HuH-7.5 (cell line): ENCODE measurements around the gene REEP3.

Experiments used
- DNase-seq: peaks from one replicate; pipeline ENCODE4 v3.0.0; 2011; ENCODE audit warnings: low spot score

REEP3 gene

DNA sequence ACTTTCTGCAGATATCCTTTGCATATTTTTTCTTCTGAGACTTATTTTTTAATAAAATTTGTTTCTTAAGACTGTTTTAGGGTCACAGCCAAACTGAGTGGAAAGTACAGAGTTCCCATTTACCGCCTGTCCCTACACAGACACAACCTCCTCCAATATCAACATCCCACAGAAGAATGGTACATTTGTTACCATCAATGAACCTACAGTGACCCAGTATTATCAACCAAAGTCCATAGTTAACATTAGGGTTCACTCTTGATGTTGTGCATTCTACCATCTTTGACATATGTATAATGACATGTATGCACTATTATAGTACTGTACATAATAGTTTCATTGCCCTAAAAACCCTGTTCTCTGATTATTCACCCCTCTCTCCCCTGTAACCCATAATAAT, 14.6 kb upstream of the REEP3 start:
- DNase-seq: no peak

DNA sequence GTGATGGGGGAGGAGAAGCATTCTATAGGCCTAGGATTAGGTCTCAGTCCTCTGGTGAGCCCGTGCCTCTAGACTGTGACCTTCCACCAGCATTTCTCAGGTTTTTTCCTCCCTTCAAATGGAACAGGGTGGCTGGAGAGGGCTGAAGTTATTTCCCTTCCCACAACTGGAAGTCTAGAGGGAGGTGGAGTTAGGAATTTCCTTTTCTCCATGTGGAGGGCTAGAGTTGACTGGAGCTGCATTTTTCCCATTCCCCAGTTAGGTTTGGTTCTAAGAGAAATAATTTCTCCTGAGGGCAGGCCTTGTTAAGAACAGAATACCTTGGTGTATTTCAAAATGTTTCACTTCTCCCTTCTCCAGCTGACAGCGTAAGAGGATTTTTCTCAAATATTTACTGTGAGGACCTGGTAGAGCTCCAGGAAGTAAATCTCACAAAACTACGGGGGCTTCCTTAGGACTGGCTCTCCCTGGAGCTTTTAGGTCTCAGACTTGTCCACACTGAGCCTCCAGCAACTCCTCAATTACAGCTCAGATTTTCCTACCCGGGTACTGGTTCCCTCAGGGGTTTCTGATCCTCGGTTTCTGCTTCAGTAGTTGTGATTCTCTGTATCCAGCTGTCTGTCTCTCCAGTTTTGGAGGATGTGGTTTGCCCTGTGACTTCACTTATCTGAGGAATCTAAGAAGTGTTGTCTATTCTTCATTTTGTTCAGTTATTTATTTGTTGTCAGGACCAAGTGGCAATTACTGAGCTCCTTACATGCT, 6.0 kb upstream of the REEP3 start:
- DNase-seq: no peak

DNA sequence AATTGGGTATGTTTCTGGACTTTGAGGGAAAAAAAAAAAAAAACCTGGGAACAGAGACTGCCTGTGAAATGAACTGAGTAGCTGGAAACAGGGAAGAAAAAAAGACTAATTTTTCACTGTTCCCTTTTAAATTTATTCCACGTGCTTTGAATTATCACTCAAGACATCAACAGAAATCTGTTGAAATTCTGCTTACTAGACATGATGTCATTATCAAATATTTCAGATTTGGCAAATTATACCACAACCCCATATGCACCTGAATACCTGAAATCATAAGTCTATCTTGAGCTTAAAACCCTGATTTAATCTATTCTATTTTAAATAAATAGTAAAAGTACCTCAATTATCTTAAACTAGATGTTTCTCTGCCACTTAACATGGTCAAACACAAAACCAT, 5.0 kb upstream of the REEP3 start:
- DNase-seq: no peak

DNA sequence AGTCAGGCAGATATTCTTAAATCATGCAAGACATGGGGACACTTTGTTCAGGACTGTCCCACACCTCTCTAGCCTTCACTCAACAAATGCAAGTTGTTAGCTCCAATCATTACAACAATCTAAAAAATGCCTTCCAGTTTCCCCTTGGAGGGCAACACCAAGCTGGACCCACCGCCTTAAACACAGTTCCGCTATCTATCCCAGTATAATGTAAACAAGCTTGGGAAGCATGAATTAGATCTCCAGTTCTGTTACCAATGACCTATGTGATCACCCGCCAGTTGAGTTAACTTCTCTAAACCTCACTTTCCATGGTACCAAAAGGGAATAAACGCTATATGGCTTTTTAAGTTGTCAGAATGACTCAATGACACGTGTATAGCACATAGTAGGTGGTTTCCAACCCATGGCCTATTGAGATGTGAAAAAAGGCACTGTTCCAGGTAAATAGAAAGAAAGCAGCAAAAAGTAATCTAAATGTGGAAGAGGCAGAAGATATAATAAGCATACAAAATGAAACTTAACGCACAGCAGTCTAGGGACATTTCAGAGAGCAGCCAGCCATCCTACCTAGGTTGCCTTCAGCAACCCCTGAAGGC, 2.4 kb upstream of the REEP3 start:
- no peak for DNase-seq

DNA sequence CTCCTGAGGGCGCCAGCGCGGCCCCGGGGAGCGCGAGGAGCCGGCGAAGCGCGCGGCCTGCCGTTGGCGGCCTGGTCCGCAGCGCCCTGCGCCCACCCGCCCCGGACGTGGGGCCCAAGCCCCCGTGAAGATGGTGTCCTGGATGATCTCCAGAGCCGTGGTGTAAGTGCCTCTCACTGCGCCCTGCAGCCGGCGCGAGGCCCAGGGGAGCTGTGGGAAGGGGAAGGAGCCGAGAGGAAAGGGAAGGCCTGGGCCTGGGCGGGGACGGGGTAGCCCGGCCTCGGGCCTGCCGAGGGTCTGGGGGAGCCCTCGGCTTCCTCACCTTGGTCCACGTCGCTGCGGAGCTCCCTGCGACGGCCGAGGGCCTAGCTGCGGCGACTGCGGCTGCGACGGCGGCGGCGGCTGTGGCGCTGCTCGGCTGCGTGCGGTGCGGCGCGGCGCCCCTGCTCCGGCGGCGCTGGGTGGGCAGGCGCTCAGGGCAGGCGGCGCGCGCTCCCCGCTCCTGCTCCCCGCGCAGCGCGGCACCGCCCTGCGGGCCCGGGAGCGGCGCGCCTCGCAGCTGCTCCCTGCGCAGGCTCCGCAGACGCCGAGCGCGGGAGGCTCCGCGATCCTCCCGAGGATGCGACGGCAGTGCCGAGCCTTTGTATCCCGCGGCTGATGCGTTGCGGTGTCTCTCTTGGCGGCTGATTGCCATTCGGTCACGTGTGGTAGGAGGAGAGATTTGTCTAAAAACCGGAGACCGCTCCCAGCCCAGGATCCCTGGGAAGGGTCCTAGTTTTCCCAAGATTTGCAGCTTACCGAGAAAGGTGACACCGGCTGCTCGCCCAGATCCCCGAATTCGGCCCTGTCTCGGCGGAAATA, 445 bp downstream of the REEP3 start:
- peak; percentile 47 for DNase-seq

DNA sequence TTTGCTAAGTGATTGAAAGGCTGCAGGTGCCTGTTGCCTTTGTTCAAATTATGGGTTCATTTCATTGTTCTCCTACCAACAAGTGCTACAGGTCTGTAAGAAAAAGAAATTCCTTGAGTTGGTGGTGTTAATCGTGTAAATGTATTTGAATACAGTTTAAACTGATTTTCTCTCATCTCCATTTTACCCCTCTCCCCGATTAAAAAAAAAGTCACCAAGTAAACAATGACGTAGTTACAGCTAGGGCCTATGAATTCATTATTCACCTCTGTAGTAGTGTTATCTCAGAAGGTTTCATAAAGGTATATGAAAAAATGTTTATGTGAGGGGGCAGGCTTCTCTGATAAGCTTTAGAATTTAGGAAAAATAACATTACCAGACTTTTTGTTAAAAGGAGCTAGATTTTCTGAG, 1.1 kb downstream of the REEP3 start:
- no peak for DNase-seq

DNA sequence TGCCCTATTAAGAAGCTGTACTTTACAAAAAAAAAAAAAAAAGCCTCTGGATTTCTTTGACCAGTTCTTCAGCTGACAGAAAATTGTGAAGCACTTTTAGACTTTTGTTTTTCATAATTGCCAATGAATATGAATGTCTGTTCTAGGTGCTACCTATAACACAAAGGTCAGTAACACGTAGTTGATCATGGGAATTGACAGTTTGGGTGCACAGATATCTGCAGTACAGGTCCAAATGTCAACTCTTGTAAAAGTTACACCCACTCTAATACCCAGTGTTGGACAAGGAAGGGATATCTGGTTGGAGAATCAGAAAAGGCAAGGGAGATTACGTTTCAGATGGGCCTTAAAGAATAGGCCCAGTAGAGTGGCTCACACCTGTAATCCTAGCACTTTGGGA, 1.8 kb downstream of the REEP3 start:
- no peak for DNase-seq

DNA sequence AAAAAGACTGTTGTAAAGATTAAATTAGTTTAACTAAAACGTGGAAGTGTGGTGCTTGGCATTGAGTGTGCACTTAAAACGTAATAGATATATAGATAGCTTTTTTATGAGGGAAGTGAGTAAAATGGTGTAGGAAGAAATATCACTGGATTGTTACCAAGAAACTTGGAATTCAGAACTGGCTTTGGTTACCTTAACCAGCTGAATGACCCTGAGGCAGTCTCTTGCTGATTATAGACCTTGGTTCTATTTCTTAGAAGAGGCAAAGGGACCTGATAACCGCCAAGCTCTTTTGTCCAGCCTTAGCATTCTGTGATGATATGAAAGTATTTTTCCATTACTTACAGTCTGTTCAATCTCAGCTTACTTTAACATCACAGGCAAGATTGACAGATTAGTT, 3.8 kb downstream of the REEP3 start:
- no peak for DNase-seq

DNA sequence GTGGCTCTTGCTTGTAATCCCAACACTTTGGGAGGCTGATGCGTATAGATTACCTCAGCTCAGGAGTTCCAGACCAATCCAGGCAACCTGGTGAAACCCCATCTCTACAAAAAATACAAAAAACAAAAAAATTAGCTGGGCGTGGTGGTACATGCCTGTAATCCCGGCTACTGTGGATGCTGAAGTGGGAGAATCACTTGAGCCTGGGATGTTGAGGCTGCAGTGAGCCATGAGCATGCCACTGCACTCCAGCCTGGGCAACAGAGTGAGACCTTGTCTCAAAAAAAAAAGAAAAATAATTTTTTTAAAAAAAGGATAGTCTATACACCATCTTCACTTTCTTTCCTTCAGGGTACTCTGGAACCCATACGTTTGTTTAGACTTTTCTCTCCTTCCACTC, 6.2 kb downstream of the REEP3 start:
- DNase-seq: no peak

DNA sequence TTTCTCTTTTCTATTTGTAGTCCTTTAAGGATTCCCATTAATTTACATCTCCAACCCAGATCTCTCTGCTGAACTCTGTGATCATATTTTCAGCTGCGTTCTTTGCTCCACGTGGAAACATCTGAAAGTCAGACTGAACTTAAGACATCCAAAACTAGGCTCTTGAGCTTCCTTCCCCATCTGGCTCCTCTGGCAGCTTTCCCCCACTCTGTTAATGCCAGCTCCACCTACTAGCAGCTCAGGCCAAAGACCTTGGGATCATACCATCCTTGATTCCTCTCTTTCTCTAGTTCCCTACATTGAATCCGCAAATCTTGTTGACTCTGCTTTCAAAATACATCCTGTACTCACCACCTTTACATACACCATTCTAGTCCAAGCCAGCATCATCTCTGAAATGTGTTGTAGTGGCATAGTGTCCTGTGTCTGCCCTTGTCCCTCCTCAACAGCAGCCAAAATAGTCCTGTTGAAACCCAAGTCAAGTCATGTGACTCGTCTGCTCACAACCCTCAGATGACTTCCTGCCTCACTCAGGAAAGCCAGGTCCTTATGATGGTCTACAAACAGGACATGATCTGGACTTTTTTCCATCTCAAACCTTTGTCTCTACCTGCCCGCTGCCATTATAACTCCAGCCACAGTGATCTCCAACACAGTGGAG, 7.0 kb downstream of the REEP3 start:
- DNase-seq: no peak

DNA sequence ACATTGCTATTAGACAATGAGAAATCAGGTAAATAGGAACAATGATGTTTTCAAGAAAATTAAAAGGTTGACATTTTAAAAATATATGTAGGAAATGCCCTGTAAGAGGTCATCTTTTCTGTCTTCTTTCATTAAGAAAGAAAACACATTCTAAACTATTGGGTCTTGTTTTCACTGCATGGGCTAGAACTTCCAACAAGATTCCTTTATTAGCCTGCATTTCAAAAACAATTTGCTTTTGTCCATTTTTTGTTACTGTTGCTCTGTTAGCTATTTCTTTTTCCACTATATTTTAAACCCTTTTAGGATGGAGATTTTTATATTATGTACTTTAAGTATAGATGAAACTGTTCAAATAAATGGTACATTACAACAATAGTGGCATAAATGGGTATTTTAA, 9.2 kb downstream of the REEP3 start:
- DNase-seq: no peak

DNA sequence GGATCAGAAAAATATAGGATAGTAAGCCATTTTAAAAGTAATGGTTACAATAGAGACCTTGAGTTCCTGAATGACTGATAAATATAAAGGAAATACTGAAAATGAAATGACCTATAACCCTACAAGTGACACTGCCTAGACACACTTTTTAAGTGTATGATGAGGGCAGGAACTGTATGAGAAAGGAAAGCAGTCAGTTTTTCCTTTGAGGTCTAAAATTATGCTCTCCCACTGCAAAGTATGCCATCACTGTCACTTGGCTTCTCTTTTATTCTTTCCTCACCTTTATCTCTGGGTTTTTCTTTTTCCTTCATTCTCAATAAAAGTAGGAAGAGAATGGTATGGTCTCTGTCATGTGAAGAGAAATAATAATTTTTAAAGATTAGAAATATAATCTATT, 13.5 kb downstream of the REEP3 start:
- no peak for DNase-seq

DNA sequence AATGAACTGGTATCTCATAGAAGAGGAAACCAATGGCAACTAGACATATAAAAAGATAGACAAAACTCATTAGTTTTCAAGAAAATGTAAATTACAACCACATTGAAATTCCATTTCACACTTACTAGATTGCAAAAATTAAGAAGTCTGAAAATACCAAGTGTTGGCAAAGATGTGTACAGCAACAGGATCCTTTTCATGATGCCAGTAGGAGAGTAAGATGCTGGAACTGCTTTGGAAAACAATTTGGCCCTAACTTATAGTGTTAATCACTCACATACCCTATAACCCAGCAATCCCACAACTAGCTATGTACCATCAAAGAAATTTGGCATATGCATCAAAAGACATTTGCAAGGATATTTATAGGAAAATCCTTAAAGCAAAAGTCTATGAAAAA, 15.5 kb downstream of the REEP3 start:
- no peak for DNase-seq

DNA sequence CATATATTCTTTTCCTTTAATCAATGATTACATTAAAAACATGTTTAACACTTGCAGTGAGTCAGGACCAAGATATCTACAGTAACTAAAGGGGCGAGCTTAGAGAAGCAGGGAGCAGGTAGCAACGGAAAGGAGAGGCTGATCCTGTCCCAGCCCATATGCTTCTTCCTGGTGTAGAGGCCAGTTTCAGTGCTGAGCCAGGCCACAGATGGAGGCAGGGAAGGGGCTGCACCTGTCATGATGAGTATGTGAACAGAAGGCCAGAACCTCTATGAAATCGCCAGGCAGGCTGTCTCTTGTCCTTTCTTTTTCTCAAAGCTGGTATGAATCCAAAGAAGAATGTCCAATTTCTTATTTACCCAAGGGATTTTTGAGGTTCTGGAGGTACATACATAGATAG, 16.3 kb downstream of the REEP3 start:
- DNase-seq: no peak

DNA sequence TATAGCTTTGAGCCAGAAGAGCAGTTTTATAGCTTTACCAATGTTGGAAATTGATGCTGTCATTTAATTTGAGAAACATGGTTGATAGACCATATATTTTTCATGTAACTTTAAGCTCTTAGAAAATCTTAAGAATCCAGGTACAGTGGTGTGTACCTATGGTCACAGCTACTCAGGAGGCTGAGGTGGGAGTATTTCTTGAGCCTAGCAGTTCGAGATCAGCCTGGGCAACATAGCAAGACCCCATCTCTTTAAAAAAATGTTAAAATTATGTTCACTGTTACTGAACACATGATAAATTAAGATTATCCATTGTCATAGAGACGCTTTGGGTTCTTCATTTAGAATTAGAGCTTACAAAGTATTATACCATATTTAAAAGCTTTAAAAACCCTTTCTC, 18.2 kb downstream of the REEP3 start:
- DNase-seq: no peak

DNA sequence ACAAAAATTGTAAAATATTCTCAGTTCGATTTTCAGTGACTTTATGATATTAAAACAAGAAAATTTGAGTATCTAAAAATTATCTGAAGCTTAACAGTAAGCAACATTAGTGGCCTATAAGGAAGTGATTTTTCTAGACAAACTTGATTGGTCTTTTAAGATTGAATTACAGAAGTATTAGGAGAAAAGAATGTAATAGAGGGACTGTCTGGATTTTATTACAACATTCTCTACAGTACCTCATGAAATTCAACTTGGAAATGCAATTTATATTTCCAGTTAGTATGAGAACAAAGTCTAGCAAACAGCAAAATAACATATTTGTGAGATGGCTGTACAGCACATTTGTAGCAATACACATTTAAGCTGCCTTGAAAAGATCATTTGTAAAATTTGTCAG, 18.8 kb downstream of the REEP3 start:
- DNase-seq: no peak

DNA sequence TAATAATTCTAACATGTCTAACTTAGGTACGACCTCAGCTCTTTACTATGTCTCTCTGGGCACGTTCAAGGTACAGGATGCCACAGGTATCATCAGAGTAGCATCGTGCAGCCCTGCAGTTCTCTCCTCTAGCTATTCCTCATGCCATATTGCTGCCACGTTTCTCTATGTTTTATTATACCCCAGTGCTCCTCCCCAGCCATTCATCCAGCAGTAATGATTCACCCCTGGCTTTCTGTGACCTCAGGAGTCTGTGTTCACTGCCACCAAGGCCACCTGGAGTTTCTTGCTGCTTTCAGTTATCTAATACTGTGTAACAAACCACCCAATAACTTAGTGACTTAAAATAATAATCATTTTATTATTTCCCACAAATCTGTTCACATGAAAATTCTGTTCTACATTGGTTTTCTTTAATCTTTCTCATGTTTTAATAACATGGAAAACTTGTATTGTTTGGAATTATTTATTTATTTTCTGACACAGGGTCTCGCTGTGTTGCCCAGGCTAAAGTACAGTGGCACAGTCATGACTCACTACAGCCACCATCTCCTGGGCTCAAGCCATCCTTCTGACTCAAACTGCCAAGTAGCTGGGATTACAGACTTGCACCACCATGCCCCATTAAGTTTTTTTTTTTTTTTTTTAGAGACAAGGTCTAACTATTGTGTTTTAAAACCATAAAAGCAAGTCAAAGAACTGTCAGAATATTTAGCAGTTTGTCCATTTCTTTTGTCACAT, 21.8 kb downstream of the REEP3 start:
- no peak for DNase-seq

DNA sequence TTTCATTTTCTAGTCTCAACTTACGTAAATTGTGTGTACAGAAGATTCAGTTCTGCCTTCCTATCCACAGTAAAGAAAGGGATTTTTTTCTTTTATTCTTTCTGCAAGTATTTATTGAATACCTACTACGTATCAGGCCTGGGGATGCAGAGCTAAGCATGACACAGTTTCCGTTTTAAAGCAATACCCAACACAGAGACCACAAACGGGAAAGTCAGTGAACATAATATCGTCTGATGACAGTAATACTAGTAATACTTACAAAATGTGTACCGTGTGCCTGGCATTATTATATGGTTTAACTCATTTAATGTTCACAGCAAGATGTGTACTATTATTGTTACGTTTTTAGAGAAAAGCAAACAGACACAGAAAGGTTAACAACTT, 22.4 kb downstream of the REEP3 start:
- DNase-seq: no peak

DNA sequence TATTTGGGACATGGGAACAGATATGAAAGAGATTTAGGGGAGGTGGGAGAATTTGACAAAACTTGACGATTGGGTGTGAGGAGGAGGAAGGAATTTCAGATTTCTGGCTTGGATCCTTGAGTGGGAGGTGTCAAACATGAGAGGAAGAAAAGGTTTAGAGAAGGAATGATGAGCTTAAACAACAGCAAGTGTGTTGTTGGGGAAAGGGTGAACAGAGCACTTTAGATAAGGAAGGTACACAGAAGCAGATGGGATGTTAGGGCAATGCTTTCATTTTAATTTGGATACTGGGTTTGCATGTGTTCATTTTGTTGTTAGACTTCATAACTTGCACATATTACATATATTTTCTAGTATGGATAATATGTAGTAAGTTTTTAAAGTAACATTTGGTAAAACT, 23.2 kb downstream of the REEP3 start:
- no peak for DNase-seq

DNA sequence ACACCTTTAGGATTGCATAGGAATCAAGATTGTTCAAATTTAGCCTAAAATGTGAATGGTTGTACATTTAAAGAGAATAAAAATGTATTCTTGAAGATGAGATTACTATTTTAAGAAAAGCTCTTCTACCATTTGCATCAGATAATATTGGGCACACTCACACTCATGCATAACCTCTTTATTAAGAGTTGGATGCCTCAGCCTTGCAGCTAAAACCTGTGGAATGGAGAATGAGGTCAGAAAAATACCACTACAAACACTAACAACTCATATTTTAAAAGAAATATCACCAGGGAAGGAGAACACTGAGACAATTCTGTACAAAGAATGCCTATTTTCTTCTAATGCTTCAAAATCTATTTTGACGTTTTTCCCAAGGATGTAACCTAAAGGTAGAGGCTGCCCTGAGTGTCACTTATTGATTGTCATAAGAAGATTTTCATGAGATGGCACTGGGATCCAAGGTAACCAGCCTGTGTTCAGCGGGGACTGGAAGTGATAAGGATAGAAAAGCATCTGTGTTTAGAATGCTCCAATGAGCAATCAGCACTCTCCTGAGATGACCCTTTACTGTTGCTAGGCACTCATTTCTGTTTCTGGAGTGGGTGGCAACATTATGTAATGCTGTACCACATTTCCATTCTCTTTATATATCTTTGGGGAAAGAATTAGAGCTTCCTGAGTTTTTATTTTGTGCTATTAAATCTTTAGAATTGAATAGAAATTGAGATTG, 26.6 kb downstream of the REEP3 start:
- no peak for DNase-seq

DNA sequence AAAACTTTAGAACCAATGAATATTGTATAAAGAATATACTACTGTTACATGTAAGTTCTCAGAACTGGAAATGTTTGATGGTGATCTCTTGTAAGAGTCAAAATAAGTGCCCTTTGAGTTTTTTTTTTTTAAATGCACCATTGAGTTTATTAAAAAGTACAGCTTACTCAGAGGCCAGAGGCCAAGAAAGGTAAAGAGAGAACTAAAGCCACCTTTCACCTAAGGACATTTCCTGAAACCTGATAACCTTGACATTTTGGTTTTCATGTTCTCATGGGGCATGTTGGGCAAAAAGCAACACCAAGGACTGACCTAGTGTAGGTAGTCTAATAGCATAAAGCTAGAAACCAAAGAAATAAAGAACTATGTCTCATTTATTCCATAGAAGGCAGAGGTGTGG, 27.7 kb downstream of the REEP3 start:
- no peak for DNase-seq
